Measurements from ENCODE around the gene MICB.

GRCh38 chr6:31465185-31465536, 32.8 kb upstream of the MICB start:
- TF ChIP-seq, protein P1, sequence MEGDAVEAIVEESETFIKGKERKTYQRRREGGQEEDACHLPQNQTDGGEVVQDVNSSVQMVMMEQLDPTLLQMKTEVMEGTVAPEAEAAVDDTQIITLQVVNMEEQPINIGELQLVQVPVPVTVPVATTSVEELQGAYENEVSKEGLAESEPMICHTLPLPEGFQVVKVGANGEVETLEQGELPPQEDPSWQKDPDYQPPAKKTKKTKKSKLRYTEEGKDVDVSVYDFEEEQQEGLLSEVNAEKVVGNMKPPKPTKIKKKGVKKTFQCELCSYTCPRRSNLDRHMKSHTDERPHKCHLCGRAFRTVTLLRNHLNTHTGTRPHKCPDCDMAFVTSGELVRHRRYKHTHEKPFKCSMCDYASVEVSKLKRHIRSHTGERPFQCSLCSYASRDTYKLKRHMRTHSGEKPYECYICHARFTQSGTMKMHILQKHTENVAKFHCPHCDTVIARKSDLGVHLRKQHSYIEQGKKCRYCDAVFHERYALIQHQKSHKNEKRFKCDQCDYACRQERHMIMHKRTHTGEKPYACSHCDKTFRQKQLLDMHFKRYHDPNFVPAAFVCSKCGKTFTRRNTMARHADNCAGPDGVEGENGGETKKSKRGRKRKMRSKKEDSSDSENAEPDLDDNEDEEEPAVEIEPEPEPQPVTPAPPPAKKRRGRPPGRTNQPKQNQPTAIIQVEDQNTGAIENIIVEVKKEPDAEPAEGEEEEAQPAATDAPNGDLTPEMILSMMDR (conservative IDR thresholded peaks at IDR 0.05) = no peak
- TF ChIP-seq ZFX (IDR thresholded peaks at IDR 0.05) = no peak

Data from C4-2B (cell line).